GM12892 (cell line): Measurements from ENCODE around the gene MRAP.
A peak's percentile ranks its signal among the peaks of the same experiment; 100 is the strongest.

Source experiments
- DNase-seq: peaks from one replicate; pipeline ENCODE4 v3.0.0; 2011; ENCODE audit not compliant: insufficient read length
- FAIRE-seq: peaks from 2 replicates; lab custom pipeline; 2011; peaks lifted over from hg19 to GRCh38; lab: Jason Lieb, UNC
- POLR2A ChIP-seq: IDR thresholded peaks from 2 replicates; pipeline ENCODE4 v1.6.1; 2011; ENCODE audit warnings: low read depth, low read length, control low read depth
- POLR2AphosphoS5 ChIP-seq: IDR thresholded peaks from 2 replicates; pipeline ENCODE4 v1.6.1; 2011; ENCODE audit warnings: low read depth, low read length, control low read depth
- TAF1 ChIP-seq: IDR thresholded peaks from 2 replicates; pipeline ENCODE4 v1.6.1; 2011; ENCODE audit warnings: low read depth, mild to moderate bottlenecking, control low read depth, low read length, borderline replicate concordance

Gene MRAP

DNA sequence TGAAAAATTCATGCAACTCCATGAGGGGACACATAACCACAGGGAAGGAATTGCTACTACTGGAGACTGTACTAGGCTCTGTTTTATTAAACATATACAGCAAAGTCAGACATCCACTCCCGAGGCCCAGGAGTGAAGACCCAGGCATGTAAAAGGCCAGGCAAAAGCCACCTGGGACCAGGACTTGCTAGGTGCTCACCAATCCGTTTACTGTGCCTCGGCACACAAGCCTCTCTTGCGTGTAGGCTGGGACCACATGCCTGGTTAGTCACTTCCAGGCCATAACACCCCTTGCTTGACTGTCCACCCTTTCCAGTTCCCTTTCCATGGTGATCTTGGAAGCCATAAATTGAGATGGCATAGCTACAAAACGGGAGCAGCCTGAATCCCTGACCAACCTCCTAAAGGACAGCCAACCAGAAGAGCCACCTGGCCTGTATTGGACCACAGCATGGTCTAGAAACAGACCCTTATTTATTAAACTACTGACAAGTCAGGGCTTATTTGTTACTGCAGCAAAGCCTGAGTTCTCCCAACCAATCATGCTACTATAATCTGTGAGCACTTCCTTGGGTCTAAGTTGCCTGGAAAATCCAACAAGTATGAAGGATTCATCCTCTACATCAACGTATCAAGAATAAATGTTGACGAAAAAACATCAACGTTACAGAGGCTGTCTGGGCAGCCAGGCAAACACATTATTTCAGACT lies 54.5 kb downstream of the MRAP start:
- DNase-seq (no peak), FAIRE-seq (no peak)
- TF ChIP-seq POLR2AphosphoS5 (no peak), TAF1 (no peak), POLR2A (no peak)

DNA sequence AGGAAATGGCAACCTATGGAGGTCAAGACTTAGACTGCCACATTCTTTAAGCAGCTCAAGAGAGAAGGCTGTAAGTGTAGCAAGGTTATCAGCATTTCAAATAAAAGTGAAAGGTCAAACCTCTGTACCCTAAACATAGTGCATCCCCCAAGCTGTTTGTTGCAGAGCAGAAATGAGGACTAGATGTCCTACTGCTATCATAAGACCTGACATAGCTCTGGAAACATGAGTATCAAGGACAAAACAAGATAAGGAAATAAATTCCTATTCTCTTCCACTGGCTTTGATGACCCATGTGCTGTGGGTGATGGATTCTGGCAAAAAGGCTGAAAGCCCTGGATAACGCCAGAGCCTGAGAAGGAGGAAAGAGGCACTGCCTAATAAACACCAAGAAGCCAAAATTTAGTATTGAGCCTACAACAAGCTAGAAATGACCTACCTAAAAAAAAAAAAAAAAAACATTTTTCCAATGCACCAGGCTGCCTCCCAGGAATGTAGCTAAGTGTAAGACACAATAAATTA lies 58.3 kb downstream of the MRAP start:
- no peak for FAIRE-seq
- no peak for DNase-seq
- TF ChIP-seq TAF1 (no peak), POLR2AphosphoS5 (no peak), POLR2A (no peak)

DNA sequence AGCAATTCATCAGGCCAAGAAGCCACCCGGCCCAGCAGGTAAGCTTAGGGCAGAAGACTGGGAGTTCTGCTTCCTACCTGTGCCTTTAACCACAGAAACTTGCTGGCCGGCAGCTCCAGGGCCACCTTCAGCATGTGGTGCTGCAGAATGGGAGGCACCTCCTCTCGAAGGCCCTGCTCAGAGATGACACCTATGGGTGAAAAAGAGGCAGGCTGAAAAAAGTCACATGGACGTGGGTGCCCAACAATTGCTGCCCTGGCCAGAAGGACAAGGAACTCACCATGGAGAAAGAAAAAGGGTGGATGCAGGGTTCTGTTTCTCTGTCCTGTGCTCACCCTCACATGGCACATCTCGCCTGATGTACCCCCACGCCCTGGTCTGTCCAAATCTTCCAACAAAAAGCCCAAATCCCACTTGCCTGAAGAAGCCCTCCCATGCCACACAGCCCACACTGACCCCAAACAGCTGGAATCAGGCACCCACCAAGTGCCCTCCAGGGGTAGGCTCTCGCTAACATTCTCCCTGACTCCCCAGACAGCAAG lies 61.1 kb downstream of the MRAP start:
- TF ChIP-seq POLR2A (no peak), POLR2AphosphoS5 (no peak), TAF1 (no peak)
- FAIRE-seq (peak; percentile 9), DNase-seq (no peak)

DNA sequence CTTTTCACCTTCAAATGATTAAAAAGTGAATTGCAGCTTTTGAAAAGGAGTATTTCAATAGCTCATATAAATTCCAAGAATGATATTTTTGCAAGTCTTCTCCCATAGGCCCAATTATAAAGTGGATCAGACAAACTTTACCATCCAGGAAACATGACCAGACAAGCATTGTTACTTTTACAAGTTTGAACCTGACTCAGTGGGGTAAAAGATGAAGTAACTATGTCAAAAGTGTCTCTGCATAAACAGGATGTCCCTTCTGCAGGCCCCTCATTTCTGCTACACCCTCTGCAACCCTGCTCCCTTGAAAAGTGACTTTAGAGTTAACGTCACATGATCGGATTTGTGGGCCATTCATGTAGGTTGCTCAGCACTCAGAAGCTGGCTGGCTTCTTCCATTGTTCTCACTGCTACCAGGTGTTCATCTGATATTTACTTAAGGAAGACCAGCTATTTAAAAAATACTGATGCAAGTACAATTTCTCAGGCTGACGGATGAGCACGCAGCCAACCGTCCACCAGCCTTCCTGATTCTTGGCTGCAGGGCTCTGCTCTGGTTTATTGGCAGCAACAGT lies 61.8 kb downstream of the MRAP start:
- FAIRE-seq (no peak), DNase-seq (no peak)
- no peak for TF ChIP-seq TAF1
- TF ChIP-seq POLR2AphosphoS5 = no peak
- TF ChIP-seq POLR2A = no peak
